GM12878 (cell line): Measurements from ENCODE around the gene BRAF. TPM values are rescaled to one million over a fixed set of nuclear protein-coding genes. Genes with fewer than 3 reads are reported as not detected.
A peak's percentile ranks its signal among the peaks of the same experiment; 100 is the strongest.

Experiments
- CBX5 ChIP-seq: sonication (generic); IDR thresholded peaks from 2 replicates; pipeline ENCODE4 v1.6.1; 2016; ENCODE audit warnings: low read depth, moderate library complexity, mild to moderate bottlenecking, inconsistent platforms
- CEBPB ChIP-seq, 2 experiments: fragments of 150-350 bp in 1 of 2; IDR thresholded peaks; 2 replicates each; pipeline ENCODE4 v1.6.1; 2012 to 2014; ENCODE audit warnings: low read depth in 2 of 2, low read length in 2 of 2, borderline replicate concordance in 1 of 2, inconsistent platforms in 1 of 2
- CHD1 ChIP-seq: IDR thresholded peaks from 2 replicates; pipeline ENCODE4 v1.6.1; 2012; ENCODE audit warnings: low read depth, low read length, improper control_type of control experiment
- E4F1 ChIP-seq: fragments of 450-650 bp; IDR thresholded peaks from 2 replicates; pipeline ENCODE4 v1.6.1; 2018; ENCODE audit warnings: borderline replicate concordance, mild to moderate bottlenecking; ENCODE audit not compliant: partially characterized antibody
- HDAC6 ChIP-seq: fragments of 200-600 bp; sonication (generic); IDR thresholded peaks from one replicate; pipeline ENCODE4 v1.8.0; 2017; ENCODE audit warnings: antibody characterized with exemption; ENCODE audit not compliant: unreplicated experiment
- KLF5 ChIP-seq: fragments of 450-650 bp; IDR thresholded peaks from 2 replicates; pipeline ENCODE4 v1.6.1; 2014; ENCODE audit warnings: mild to moderate bottlenecking; ENCODE audit not compliant: partially characterized antibody
- MAX ChIP-seq: IDR thresholded peaks from 2 replicates; pipeline ENCODE4 v1.6.1; 2012; ENCODE audit warnings: low read depth, low read length, improper control_type of control experiment
- MYB ChIP-seq: fragments of 150-350 bp; IDR thresholded peaks from 2 replicates; pipeline ENCODE4 v1.6.1; 2014; ENCODE audit warnings: mild to moderate bottlenecking, low read depth, low read length, borderline replicate concordance
- MYC ChIP-seq: IDR thresholded peaks from 2 replicates; pipeline ENCODE4 v1.6.1; 2011; ENCODE audit warnings: mild to moderate bottlenecking, low read length, moderate library complexity, inconsistent platforms; ENCODE audit not compliant: insufficient read depth, insufficient replicate concordance, insufficient read length, severe bottlenecking
- PAX8 ChIP-seq: fragments of 450-650 bp; IDR thresholded peaks from 2 replicates; pipeline ENCODE4 v1.6.1; 2017; ENCODE audit warnings: mild to moderate bottlenecking, moderate library complexity
- PBX3 ChIP-seq: IDR thresholded peaks from 2 replicates; pipeline ENCODE4 v1.6.1; 2011; ENCODE audit warnings: mild to moderate bottlenecking, low read depth, low read length, moderate library complexity; ENCODE audit not compliant: insufficient replicate concordance
- SIX5 ChIP-seq: IDR thresholded peaks from 2 replicates; pipeline ENCODE4 v1.6.1; 2011; ENCODE audit warnings: mild to moderate bottlenecking, low read depth, low read length, moderate library complexity; ENCODE audit not compliant: severe bottlenecking
- SMARCA5 ChIP-seq: fragments of 450-650 bp; IDR thresholded peaks from 2 replicates; pipeline ENCODE4 v1.6.1; 2017; ENCODE audit warnings: mild to moderate bottlenecking
- SP1 ChIP-seq: IDR thresholded peaks from one replicate; pipeline ENCODE4 v1.6.1; 2011; ENCODE audit warnings: low read depth, low read length
- SREBF2 ChIP-seq: IDR thresholded peaks from 2 replicates; pipeline ENCODE4 v1.6.1; 2012; ENCODE audit warnings: mild to moderate bottlenecking, low read length
- SRF ChIP-seq, 2 experiments: IDR thresholded peaks; 2 replicates each; pipeline ENCODE4 v1.6.1; 2011; ENCODE audit warnings: low read depth in 2 of 2, low read length in 2 of 2, mild to moderate bottlenecking in 1 of 2, moderate library complexity in 1 of 2
- TBL1XR1 ChIP-seq: IDR thresholded peaks from 2 replicates; pipeline ENCODE4 v1.6.1; 2012; ENCODE audit warnings: low read depth, low read length, improper control_type of control experiment
- WRNIP1 ChIP-seq: IDR thresholded peaks from 2 replicates; pipeline ENCODE4 v1.6.1; 2011; ENCODE audit warnings: low read depth, low read length, improper control_type of control experiment, borderline replicate concordance
- polyA plus RNA-seq, 11 experiments: library from polyadenylated mRNA; depleted of rRNA in 4 of 11; unstranded in 6 of 11; stranded (reverse) in 5 of 11; fragments of >200 nt; fragmentation: Nextera tagmentation in 4 of 11; fragmentation: Illumina TruSeq in 1 of 11; extraction: Ambion mirVana in 4 of 11; extraction: Trizol in 1 of 11; gene quantifications; 1 replicate in 1 of 11; 2 replicates in 10 of 11; pipeline versions ENCODE4 v1.2.1 to v1.2.3, GENCODE V29; 2011 to 2016; ENCODE audit warnings: inconsistent platforms in 2 of 11, missing spikeins in 2 of 11, low read depth in 1 of 11
- total RNA-seq, 4 experiments: library from RNA; depleted of rRNA in 3 of 4; stranded (reverse); fragments of >200 nt in 3 of 4; fragmentation: Illumina TruSeq in 1 of 4; extraction: Trizol in 1 of 4; gene quantifications; 2 replicates each; pipeline versions ENCODE4 v1.2.1 to v1.2.3, GENCODE V29; 2013 to 2021
- TF ChIP-seq, protein P1 (sequence below): fragments of 450-650 bp; IDR thresholded peaks from 2 replicates; pipeline ENCODE4 v1.6.1; 2017; ENCODE audit warnings: low read depth, mild to moderate bottlenecking, moderate library complexity
- TF ChIP-seq, protein P2 (sequence below): fragments of 450-650 bp; IDR thresholded peaks from 2 replicates; pipeline ENCODE4 v1.6.1; 2014; ENCODE audit warnings: mild to moderate bottlenecking
- TF ChIP-seq, protein P3 (sequence below): fragments of 150-350 bp; IDR thresholded peaks from 2 replicates; pipeline ENCODE4 v1.6.1; 2014; ENCODE audit warnings: mild to moderate bottlenecking, low read depth, low read length
- TF ChIP-seq, protein P4 (sequence below): fragments of 450-650 bp; IDR thresholded peaks from 2 replicates; pipeline ENCODE4 v1.6.1; 2016; ENCODE audit warnings: mild to moderate bottlenecking

The BRAF gene
- total and polyA plus RNA-seq, 10 of the 15 experiments (the other 5 are each of a cell fraction or from before 2014, with no cell fraction given) = 2.6 to 31.0 (median 10.6) TPM

DNA sequence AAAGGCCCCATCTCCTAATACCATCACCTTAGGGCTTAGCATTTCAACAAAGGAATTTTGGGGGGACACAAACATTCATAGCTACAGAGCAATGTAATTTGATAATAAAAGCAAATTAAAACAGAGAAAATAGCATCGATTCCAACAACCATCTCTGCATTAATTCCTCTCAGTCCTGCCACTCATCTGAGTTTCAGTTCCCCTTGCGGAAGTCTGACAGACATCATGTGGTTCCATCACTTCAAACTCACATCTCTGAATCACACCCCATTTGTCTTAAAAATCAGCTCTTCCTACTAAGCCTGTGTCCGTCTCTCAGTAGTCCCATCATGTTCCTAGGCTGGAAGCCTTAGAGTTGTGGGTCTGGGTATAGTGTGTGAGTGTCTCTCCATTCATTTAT, 248.4 kb downstream of the BRAF start (continued):
- peak; percentile 90 for TF ChIP-seq PBX3
- TF ChIP-seq CBX5 = no peak
- TF ChIP-seq HDAC6 = no peak
- no peak for TF ChIP-seq MAX
- TF ChIP-seq, protein P1, sequence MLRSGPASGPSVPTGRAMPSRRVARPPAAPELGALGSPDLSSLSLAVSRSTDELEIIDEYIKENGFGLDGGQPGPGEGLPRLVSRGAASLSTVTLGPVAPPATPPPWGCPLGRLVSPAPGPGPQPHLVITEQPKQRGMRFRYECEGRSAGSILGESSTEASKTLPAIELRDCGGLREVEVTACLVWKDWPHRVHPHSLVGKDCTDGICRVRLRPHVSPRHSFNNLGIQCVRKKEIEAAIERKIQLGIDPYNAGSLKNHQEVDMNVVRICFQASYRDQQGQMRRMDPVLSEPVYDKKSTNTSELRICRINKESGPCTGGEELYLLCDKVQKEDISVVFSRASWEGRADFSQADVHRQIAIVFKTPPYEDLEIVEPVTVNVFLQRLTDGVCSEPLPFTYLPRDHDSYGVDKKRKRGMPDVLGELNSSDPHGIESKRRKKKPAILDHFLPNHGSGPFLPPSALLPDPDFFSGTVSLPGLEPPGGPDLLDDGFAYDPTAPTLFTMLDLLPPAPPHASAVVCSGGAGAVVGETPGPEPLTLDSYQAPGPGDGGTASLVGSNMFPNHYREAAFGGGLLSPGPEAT = peak; percentile 49; the same call in 1 of the 2 replicates
- TF ChIP-seq MYC = no peak
- no peak for TF ChIP-seq MYB
- TF ChIP-seq SREBF2 = no peak
- TF ChIP-seq SP1 = no peak
- TF ChIP-seq CEBPB (IDR thresholded peaks at IDR 0.05; ENCODE audit: borderline replicate concordance in 1 of 2, low read depth in 2 of 2, low read length in 2 of 2) = no peak
- TF ChIP-seq E4F1 = no peak
- TF ChIP-seq, protein P2, sequence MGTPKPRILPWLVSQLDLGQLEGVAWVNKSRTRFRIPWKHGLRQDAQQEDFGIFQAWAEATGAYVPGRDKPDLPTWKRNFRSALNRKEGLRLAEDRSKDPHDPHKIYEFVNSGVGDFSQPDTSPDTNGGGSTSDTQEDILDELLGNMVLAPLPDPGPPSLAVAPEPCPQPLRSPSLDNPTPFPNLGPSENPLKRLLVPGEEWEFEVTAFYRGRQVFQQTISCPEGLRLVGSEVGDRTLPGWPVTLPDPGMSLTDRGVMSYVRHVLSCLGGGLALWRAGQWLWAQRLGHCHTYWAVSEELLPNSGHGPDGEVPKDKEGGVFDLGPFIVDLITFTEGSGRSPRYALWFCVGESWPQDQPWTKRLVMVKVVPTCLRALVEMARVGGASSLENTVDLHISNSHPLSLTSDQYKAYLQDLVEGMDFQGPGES = no peak
- TF ChIP-seq SRF (IDR thresholded peaks at IDR 0.05; ENCODE audit: low read depth in 2 of 2, low read length in 2 of 2) = no peak
- no peak for TF ChIP-seq TBL1XR1
- TF ChIP-seq, protein P3, sequence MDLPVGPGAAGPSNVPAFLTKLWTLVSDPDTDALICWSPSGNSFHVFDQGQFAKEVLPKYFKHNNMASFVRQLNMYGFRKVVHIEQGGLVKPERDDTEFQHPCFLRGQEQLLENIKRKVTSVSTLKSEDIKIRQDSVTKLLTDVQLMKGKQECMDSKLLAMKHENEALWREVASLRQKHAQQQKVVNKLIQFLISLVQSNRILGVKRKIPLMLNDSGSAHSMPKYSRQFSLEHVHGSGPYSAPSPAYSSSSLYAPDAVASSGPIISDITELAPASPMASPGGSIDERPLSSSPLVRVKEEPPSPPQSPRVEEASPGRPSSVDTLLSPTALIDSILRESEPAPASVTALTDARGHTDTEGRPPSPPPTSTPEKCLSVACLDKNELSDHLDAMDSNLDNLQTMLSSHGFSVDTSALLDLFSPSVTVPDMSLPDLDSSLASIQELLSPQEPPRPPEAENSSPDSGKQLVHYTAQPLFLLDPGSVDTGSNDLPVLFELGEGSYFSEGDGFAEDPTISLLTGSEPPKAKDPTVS = no peak
- no peak for TF ChIP-seq CHD1
- no peak for TF ChIP-seq SMARCA5
- TF ChIP-seq WRNIP1 = no peak
- TF ChIP-seq PAX8 = no peak
- no peak for TF ChIP-seq SIX5
- TF ChIP-seq KLF5 = no peak
- TF ChIP-seq, protein P4, sequence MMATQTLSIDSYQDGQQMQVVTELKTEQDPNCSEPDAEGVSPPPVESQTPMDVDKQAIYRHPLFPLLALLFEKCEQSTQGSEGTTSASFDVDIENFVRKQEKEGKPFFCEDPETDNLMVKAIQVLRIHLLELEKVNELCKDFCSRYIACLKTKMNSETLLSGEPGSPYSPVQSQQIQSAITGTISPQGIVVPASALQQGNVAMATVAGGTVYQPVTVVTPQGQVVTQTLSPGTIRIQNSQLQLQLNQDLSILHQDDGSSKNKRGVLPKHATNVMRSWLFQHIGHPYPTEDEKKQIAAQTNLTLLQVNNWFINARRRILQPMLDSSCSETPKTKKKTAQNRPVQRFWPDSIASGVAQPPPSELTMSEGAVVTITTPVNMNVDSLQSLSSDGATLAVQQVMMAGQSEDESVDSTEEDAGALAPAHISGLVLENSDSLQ = peak; percentile 97
